Activated CD8-positive, alpha-beta memory T cell treated with anti-CD3 and anti-CD28 coated beads, Interleukin-2, amount 50 U/mL, for 48 hours (primary cell): ENCODE results near the gene NUDT7.

Experiments used
- DNase-seq: peaks from one replicate; pipeline ENCODE4 v3.0.0-alpha.2; 2020

The NUDT7 gene

DNA sequence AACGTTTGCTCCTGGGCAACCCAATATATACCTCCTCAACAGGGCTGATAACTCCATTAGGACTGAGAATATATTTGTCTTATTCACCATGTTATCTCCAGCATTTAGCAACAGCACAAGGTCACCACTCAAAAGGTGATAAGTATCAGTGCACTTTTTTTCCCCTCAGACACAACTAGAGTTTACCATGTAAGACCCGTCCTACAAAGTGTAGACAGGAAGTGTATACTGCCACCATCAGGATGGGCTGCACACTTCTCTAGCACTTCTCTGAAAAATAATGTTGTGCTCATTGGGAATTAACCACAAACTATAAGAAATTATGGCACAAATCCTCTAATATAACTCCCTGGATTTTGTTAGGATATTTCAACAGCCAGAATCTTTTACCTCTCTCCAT, 60.4 kb downstream of the NUDT7 start:
- DNase-seq = no peak

DNA sequence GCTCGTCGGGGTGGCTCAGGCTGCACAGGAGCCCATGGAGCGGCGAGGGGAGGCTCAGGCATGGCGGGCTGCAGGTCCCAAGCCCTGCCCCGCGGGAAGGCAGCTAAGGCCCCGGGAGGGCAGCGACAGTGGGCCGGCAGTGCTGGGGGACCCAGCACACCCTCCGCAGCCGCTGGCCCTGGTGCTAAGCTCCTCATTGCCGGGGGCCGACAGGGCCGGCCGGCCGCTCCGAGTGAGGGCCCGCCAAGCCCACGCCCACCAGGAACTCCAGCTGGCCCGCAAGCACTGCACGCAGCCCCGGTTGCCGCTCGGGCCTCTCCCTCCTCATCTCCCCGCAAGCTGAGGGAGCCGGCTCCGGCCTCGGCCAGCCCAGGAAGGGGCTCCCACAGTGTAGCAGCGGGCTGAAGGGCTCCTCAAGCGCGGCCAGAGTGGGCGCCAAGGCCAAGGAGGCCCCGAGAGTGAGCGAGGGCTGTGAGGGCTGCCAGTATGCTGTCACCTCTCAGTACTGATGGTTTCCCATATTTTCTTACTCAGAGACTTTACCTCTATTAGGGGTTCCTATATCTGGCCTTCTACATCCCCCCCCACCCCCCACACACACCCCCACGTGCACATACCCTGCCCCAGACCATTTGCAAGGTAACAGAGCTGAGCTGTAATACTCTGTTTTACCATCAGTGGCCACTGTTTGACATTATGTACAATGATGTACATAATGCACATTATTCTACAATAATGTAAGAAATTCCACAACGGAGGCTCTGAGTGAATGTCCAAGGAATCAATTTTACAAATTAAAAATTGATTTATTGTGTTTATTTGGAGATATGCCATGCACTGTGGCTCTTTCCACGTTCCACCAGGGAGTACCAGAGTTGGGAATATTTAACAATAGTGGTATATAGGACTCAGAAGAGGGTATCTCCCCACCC, 62.4 kb downstream of the NUDT7 start:
- no peak for DNase-seq

DNA sequence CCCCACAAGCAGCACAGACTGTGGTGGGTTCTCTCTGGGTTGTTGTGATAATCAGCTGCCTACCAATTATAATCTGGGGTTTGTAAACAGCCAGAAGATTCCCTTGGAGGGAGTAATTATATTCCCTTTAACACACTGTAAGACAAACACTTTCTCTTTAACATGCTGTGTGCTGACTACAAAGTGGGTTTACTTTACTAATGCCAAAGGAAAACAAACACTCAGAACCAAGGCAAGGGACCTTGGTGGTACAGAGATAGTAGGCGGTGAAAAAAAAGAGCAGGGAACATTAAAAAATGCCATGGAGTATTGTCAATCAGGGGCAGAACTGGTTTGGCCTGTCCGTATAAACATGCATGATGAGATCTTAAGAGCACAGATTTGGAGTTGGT, 63.1 kb downstream of the NUDT7 start:
- DNase-seq = no peak

GRCh38 chr16:77786186-77786847, 64.0 kb downstream of the NUDT7 start:
- no peak for DNase-seq

DNA sequence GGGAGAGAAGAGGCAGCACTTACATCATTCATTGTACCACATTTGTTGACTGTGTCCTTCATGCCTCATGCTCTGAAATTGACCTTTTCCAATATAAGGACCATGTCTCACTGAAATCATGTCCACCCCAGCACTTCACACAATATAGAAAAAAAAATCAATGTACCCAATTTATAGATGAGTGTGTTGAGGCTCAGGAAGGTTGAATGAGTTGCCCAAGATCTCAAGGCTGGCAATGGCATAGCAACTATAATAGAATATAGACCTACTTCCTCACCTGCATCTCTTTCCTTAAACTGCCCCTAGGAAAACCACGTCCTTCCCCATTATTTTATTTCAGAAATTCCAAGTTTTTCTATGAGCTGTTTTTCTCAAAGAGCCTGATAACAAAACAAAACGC, 65.1 kb downstream of the NUDT7 start:
- DNase-seq = no peak

DNA sequence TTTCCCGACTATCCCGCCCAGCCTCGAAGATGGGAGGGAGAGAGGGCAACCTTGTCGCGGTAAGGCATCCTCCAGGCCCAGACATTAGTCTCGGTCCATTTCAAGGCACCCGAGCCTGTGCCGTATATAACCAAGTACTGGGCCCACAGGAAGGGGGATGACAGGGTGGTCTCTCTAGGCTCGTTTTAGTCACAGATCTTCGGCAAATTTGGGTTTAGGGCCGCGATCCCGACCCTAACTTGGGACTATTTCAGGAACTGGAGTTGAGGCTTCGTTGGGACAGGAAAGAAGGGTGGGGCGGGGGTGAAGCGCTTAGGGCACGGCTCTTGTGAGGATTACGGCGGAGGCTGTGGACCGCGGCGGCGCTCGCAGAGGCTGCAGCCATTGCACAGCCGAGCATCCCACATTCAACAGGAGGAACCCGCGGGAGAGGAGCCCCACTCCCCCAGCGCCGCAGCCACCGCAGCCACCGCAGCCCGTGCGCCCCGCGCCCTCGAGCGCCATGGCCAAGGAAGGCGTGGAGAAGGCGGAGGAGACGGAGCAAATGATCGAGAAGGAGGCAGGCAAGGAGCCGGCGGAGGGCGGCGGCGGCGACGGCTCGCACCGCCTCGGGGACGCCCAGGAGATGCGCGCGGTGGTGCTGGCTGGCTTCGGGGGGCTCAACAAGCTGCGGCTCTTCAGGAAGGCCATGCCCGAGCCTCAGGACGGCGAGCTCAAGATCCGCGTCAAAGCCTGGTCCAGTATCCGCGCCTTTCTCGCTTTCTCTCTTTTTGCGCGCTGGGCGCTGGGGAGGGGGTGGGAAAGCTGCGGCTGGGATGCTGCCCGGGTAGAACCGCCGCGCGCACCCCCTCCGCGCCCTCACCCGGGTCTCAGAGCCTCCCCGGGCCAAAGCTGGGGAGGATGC, 66.1 kb downstream of the NUDT7 start, which contains the start of gene VAT1L:
TSS of gene VAT1L (plus strand) at position 384 of the 904 bp plus-strand sequence. CDS start at position 503, 119 bp downstream.
- peak; percentile 50 for DNase-seq

DNA sequence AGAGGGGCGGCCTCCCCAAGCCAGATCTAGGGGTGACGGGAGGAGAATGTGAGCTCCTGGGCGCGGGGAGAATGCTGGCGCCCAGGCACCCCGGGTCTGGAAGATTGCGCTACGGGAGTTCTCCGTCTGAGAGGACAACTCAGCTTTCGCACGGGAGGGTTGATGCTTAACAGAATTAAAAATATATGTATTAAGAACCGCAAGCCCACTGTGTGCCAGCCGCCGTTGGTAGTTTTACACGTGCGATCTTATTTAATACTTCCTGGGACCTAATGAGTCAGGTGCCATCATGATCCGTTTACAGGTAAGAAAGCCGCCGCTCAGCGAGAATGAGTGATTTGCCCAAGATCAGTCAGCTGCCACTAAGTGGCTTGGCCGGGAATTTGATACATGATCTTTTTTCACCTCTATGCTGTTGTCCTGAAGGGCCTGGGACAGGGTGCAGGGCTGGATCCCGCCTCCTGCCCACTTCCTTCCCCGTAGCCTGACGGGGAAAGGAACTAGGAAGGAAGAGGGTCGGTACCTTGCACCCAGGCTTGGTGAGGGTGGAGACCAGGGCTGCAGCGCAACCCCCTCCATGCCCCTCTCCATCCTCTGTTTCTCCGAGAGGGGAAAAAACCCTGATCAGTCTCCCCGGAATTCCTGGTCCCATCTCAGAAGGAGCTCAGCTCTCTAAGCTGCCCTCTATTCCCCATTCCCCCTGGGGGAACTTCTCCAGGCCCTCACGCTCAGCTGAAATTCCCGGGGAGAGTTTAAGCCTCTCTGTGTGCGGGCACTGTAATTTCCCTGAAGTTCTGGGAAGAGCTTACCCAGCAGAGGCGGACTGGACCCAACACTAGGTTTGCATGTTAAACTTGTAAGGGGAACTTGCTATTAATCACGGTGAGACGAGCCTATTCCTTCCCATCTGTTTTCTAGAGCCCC, 67.0 kb downstream of the NUDT7 start:
- no peak for DNase-seq

DNA sequence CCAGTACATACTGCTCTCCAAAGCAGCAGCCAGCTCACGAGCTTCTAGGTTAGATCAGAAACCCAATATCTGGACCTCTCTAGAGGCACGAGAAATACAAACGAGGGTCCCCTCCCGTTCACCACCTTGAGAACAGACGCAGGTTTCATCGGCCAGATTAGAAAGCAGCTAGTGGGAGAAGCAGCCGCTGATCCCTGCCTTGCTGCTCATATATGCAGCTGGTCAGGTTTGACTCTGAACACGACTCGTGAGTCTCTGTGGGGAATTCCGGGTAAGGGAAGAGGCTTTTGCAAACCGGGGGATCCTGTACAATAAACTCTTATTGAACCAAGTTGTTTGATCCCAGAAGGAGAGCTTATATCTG, 67.7 kb downstream of the NUDT7 start:
- no peak for DNase-seq

DNA sequence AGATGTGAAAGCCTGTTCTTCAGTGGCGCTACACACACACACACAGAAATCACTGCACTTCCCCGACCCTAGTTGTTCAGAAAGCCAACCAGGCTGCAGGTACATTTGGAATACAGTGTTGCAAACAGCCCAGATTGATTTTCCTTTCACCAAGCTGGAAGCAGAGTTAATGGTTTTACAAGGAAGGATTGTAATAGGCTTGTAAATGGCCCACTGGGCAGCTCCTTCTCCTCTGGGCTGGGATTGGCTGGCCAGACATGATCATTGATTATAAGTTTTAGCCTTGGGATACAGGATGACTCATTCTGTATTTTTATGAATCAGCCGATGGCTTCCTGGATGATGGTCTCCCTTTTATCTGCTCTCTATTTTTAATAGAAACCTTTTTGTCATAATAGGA, 68.6 kb downstream of the NUDT7 start:
- no peak for DNase-seq
